Lung (tissue), 12 donors: ENCODE results near the gene CARM1. TPM values are rescaled to one million over a fixed set of nuclear protein-coding genes. Genes with fewer than 3 reads are reported as not detected.

Experiments used
- ATAC-seq: fragments of 200-7000 bp; cut with Tn5 transposase; one replicate; pipeline ENCODE4 v1.9.1; 2020; ENCODE audit warnings: moderate number of reproducible peaks; ENCODE audit not compliant: insufficient read depth, low FRiP score
- DNase-seq, 3 donors: peaks; one replicate each; pipeline ENCODE4 v3.0.0-alpha.2; 2013 to 2017
- H3K27ac ChIP-seq, 2 donors: one replicate each; pipeline ENCODE4 v1.5.1; 2013; ENCODE audit warnings: mild to moderate bottlenecking in 2 of 2, moderate library complexity in 2 of 2, control low read depth in 1 of 2, inconsistent platforms in 1 of 2, low read depth in 1 of 2, low read length in 1 of 2
- H3K27me3 ChIP-seq, 3 donors: one replicate each; pipeline ENCODE4 v1.5.1; 2013; ENCODE audit warnings: low read length in 2 of 3; ENCODE audit not compliant: control insufficient read depth in 3 of 3, insufficient read depth in 3 of 3
- H3K36me3 ChIP-seq, 4 donors: one replicate each; pipeline ENCODE4 v1.5.1; 2013; ENCODE audit warnings: low read length in 4 of 4, mild to moderate bottlenecking in 1 of 4, moderate library complexity in 1 of 4; ENCODE audit not compliant: control insufficient read depth in 4 of 4, insufficient read depth in 4 of 4
- H3K4me1 ChIP-seq, 5 donors: one replicate each; pipeline ENCODE4 v1.5.1; 2013; ENCODE audit warnings: low read length in 5 of 5, mild to moderate bottlenecking in 2 of 5, moderate library complexity in 1 of 5; ENCODE audit not compliant: control insufficient read depth in 5 of 5, insufficient read depth in 5 of 5
- H3K4me3 ChIP-seq: one replicate; pipeline ENCODE4 v1.5.1; 2013; ENCODE audit warnings: mild to moderate bottlenecking, control low read depth, moderate library complexity
- H3K9ac ChIP-seq, 2 donors: one replicate each; pipeline ENCODE4 v1.5.1; 2013; ENCODE audit warnings: low read length in 2 of 2, control low read depth in 1 of 2; ENCODE audit not compliant: insufficient read depth in 1 of 2
- H3K9me3 ChIP-seq, 4 donors: one replicate each; pipeline ENCODE4 v1.5.1; 2013; ENCODE audit warnings: low read length in 3 of 4, mild to moderate bottlenecking in 1 of 4, moderate library complexity in 1 of 4; ENCODE audit not compliant: control insufficient read depth in 4 of 4, insufficient read depth in 3 of 4
- CTCF ChIP-seq: IDR thresholded peaks from 2 replicates; pipeline ENCODE4 v1.5.1; 2012; ENCODE audit warnings: mild to moderate bottlenecking; ENCODE audit errors: control extremely low read depth, extremely low read depth
- WGBS, 2 donors: extraction: QIAGEN DNeasy Blood & Tissue Kit; methylation state at CpG; one replicate each; pipeline ENCODE4 v1.1.7; 2013; 5-methylcytosine and 5-hydroxymethylcytosine counted together
- polyA plus RNA-seq, 2 donors: library from polyadenylated mRNA; stranded (reverse); fragments of 200-250 nt; gene quantifications; one replicate each; pipeline ENCODE4 v1.2.1, GENCODE V29; 2013
- total RNA-seq, 2 donors: library from RNA; depleted of rRNA in 1 of 2; stranded (reverse); fragments of >200 nt in 1 of 2; gene quantifications; one replicate each; pipeline ENCODE4 v1.2.1, GENCODE V29; 2014 to 2021
- donor health status: control.
- donor health status: control.
- donor health status: Bipolar disorder and iron deficiency.
- donor health status: healthy.
- donor health status: DM: yes; HTN: yes; CAD: no.

CARM1 gene
- total and polyA plus RNA-seq, 4 donors, result 19.9 to 35.5 (median 27.9) TPM

GRCh38 chr19:10915130-10916091, 44.1 kb downstream of the CARM1 start:
- Histone ChIP-seq H3K4me3 (no peak overlapping the region), H3K27ac (no peak overlapping the region), H3K36me3 (peaks cover 12 to 56% (median 27%) of the 10 kb centered on the region in 4 donors), H3K9ac (no peak overlapping the region), H3K9me3 (no peaks in the 10 kb centered on the region), H3K27me3 (no peaks in the 10 kb centered on the region), H3K4me1 (no peaks in the 10 kb centered on the region)
- no peak for TF ChIP-seq CTCF
- WGBS, 2 donors, result 92 to 95% methylated on average over 19 of the region's 19 CpGs
- DNase-seq (no peak), ATAC-seq (no peak)

GRCh38 chr19:10916602-10917001, 45.2 kb downstream of the CARM1 start:
- H3K4me1 ChIP-seq, result no peaks in the 10 kb centered on the region
- peaks cover 13 to 60% (median 29%) of the 10 kb centered on the region in 4 donors for H3K36me3 ChIP-seq
- TF ChIP-seq CTCF, result no peak
- H3K9me3 ChIP-seq, result no peaks in the 10 kb centered on the region
- no peak for ATAC-seq
- H3K9ac ChIP-seq, result no peak overlapping the region
- no peak overlapping the region for H3K4me3 ChIP-seq
- H3K27ac ChIP-seq, result no peak overlapping the region
- no peaks in the 10 kb centered on the region for H3K27me3 ChIP-seq
- 96 to 100% methylated on average over 6 of the region's 6 CpGs for WGBS, 2 donors
- no peak for DNase-seq

- Histone ChIP-seq H3K27me3 (no peaks in the 10 kb centered on the region), H3K36me3 (peaks cover 8 to 63% (median 26%) of the 10 kb centered on the region in 4 donors), H3K4me1 (no peaks in the 10 kb centered on the region), H3K4me3 (no peak overlapping the region), H3K9me3 (no peaks in the 10 kb centered on the region), H3K9ac (no peak overlapping the region), H3K27ac (no peak overlapping the region)
- TF ChIP-seq CTCF, result no peak
- DNase-seq, result no peak
- WGBS, 2 donors, result 94 to 95% methylated on average over 11 of the region's 11 CpGs
- no peak for ATAC-seq
Observed at GRCh38 chr19:10918359-10918758, 47.0 kb downstream of the CARM1 start.
